Cerebellar nuclear complex (tissue), 1 donor: Measurements from ENCODE around the gene MRGPRD.

Source experiments
- DNase-seq, 2 experiments: peaks; one replicate each; lab custom pipeline; 2025; lab: John Stamatoyannopoulos, UW

Gene MRGPRD

DNA sequence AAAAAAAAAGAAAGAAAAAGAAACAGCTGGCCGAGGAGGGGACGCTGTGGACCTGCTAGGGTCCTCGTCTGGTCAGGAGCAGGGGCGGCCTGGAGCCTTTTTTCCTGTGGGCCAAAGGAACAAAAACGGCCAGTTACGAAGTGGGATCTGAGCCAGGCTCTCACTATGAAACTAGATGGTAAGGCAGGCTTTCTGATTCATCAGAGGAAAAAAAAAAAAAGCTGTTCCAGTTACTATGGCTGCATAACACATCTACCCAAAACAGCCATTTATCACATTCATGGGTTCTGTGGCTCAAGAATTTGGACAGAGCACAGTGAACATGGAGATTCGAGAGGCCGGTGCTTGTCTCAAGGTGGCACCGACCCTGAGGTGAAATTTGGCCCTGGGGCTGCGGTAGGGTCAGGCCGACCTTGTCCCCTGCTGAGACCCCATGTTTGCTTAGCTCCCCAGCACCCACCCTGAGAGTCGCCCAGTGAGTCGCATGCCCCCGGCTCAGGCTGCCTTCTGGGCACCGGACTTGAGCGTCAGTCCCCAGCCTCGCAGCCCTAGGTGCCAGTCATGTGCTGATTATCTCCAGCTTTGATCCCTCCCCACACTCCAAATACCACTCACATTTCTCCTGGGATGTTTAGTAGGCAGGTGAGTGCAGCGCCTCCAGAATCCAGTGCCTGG lies 34.2 kb downstream of the MRGPRD start:
- no peak for DNase-seq

DNA sequence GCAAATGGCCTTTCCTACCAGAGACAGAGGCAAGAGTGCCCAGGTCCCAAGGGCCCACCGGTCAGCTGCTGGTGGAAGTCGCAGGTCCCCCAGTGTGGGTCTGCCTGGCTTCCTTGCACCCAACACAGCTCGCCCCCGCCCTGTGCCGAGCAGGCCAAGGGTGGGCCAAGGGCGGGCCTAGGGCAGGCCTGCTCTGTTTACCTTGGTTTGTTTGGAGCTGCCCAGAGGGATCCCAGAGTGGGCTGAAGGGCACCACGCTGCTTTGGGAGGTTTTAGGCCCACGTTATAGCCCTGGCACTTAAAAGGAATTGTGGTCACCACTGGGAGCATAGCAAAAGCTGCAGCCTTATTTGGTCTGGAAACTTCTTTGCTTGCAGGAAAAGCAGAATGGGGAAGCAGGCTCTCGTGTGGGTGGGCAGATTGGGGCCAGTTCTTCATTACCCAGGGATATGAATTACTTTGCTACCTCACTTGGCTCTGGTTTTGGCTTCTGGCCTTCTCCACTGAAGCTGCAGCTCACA lies 38.0 kb downstream of the MRGPRD start:
- no peak for DNase-seq

DNA sequence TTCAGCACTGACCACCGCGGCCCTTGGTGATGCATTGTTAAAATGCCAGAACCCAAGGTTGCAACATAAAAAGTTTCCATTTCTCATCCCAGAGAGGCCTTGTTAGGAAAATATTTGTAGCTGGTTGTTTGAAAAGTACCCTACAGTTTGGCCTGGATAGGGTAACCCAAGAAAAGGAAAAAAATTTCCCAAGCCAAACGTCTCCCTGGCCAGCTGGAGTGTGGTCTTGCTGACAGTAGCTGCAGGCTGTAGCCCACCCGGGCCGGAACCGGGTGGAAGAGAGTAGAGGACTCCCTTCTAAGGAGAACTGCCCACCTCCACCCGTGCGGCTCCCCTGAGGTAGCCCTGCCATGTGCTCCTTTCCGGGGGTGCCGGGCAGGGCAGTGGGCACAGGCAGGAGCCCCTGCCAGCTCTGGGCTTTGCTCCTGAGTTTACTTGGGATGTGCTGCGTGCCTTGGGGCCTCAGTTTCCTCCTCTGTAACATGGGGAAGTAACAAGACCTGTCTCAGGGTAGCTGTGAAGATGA lies 38.6 kb downstream of the MRGPRD start:
- no peak for DNase-seq

DNA sequence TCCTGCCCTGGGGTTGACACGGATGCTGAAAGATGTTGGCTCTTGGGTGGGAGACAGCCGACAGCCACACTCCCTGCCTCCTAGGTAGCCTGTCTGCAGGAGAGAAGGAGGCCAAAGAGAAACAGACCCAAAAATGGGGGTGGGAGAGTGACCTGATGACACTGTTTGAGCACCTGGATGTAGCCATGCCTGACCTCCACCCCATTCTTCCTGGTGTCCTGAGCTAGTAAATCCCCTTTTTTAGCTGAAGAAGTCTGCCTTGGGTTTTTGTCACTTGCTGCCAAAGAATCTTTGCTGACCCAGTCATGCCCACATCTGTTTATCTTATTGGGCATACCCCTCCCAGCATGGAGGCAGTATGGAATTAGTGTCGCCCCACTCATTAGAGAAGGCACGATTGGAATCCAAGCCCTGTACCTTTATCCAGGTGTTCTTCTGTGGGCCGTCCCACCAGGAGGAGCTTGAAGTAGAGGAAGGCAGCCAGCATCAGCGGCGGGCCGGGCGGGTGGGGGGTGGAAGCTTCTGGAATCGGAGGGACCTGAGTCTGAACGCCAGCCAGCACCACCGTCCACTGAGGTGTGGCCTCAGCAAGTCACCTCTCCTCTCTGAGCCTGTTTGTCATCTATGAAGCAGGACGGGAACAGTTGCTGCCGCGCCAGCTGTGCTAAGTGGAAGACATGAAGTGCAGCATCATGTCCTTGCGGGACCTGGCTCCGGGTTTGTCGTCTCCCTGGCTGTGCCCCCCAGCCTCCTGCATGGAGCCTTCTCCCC lies 39.3 kb downstream of the MRGPRD start:
- DNase-seq = no peak

DNA sequence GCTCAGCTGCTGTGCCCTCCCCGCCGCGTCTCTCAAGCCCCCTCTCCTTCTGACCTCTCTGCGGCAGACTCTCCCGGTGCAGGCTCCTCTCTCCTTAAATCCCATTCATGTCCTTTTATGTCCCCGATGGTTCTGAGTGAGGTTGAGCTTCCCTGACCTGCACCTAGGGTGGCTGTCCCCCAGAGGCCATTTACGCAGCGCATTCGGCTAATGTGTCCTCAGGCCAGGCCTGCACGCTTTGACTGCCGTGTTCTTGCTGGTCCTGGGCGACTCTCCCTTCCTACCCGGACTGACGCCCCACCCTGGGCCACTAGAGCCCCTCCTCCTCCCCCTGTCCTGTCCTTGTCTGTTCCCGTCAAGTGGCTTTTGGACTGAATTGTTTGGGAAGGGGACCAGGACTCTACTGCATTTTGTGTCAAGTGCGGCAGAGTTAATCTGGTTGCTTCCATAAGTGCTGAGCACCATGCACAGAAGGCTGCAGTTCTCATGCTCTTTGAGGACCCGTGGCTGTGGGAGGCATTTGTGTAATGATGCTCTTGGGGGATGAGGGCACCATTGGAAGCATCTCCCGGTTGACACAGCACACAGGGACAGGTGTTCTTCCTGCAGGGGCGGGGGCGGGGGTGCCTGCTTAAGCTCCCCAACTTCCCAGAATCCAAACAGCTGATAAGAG lies 40.0 kb downstream of the MRGPRD start:
- DNase-seq = no peak

DNA sequence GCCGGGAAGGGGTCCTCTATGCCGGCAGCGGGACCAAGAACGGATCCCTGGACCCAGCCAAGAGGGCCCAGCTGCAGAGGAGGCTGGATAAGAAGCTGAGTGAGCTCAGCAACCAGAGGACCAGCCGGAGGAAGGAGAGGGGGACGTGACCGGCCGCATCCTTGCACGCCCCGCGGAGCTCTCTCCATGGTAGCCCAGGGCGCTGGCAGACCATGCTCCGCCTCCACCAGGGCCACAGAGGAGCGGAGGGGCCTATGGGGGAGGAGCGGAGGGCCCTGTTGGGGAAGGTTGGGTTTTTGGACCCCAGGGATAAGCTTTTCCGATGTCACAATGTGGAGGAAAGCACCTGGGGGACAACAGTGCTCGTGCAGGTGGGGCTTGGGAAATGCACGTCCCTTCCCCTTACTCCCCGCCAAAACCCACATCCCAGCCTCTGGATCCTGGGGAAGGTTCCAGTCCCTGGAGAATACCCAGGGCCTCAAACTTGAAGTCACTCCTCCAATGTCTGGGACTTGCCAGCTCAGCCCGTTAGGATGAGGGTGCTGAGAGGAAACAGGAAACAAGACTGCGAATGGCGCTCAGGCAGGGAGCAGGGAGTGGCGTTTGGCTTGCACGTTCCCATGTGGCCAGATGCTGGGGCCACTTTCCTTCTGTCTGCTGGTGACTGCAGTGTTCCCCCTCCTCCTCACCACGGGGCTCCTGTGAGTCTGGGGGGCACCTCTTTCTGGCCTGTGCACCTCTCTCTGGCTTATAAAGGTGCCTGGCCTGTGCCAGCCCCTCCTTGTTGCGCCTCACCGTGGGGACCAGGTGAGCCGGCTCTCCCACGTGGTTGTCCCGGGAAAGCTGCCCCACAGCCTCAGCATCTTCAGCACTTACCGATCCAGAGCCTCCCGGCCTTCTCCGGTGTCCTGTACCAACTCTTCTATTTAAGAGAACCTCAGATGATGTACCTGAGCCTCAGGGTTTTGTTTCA lies 40.9 kb downstream of the MRGPRD start:
- no peak for DNase-seq

DNA sequence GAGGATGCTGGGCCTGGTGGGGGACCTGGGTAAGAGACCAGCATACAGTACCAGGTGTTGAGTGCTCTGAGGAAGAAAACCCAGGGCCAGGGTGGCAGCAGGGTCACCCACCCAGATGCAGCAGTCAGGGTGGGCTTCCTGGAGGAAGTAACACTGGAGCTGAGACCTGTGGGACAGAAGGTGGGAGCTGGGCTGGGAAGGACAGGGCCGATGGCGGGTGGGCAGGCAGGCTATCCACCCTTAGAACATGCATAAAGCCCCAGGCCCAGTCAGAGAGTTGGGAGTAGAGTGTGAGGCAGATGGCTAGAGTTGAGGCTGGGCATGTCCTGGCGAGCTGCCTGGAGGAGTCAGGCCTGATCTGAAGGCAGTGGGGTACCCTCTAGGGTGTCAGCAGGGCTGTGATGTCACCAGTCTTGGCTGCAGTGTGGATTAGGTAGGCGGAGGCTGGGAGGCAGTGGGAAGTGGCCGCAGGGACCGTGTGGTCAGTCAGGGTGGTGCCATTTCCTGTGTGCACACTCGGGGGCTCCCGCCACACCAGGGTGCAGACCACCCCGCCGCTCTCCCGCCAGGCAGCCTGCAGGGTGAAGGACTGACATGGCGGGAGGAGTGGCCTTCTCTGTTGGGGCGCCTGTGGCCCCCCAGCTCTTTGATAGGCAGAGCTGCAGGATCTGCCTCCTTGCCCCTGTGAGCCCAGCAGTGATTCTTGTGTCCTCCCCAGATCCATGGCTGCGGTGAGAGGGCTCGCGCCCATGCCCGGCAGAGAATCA lies 41.8 kb downstream of the MRGPRD start:
- no peak for DNase-seq

DNA sequence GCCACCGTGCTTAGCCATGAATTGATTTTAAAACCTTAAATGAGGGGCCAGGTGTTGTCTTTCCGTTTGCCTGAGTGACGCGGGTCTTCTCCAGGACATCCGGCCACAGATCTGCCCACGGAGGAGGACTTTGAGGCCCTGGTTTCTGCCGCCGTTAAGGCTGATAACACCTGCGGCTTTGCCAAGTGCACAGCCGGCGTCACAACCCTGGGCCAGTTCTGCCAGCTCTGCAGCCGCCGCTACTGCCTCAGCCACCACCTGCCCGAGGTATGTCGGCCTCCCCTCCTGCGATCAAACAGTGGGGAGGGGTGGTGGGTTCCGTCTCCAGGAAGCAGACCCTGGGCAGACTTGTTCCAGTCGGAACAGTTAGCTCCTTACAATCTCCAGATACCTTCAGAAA lies 42.7 kb downstream of the MRGPRD start:
- peak in 1 of 2 experiments; percentile 40 for DNase-seq

DNA sequence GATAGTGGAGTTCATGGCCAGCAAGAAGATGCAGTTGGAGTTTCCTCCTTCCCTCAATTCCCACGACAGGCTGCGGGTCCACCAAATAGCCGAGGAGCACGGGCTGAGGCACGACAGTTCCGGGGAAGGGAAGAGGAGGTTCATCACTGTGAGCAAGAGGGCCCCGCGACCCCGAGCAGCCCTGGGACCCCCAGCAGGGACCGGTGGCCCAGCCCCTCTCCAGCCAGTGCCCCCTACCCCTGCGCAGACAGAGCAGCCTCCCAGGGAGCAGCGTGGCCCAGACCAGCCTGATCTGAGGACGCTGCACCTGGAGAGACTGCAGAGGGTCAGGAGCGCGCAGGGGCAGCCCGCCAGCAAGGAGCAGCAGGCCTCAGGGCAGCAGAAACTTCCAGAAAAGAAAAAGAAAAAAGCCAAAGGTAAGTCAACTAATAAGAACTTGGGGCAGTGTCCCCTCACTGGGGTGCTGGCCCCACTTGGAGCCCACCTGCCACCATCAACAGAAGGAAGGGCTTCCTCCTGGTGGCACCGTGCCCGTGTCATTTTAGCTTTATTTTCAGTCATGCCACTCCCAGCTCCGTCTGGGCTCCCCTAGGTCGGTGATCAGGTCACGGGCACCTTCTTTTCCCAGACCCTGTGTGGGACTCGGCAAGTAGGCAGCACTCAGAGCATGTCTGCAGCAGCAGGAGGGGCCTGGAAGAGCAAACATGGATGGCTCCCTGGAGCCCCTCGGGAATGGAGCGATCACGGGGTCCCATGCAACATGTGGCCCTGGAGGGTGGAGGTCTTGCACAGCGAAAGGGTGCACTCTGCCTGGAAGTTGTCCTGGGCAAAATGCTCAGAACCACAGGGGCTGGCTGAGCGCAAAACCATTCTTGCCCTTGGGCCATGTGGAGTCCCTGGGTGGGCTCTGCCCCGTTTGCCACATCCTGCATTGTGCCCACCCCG lies 43.8 kb downstream of the MRGPRD start:
- no peak for DNase-seq

DNA sequence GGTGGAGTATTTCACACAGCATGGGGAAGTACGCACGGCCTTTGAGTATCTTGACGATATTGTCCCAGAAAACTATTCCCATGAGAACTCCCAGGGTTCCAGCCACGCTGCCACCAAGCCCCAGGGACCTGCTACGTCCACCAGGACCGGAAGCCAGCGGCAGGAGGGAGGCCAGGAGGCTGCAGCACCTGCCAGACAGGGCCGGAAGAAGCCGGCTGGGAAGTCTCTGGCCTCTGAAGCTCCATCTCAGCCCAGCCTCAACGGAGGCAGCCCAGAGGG lies 44.5 kb downstream of the MRGPRD start:
- no peak for DNase-seq

DNA sequence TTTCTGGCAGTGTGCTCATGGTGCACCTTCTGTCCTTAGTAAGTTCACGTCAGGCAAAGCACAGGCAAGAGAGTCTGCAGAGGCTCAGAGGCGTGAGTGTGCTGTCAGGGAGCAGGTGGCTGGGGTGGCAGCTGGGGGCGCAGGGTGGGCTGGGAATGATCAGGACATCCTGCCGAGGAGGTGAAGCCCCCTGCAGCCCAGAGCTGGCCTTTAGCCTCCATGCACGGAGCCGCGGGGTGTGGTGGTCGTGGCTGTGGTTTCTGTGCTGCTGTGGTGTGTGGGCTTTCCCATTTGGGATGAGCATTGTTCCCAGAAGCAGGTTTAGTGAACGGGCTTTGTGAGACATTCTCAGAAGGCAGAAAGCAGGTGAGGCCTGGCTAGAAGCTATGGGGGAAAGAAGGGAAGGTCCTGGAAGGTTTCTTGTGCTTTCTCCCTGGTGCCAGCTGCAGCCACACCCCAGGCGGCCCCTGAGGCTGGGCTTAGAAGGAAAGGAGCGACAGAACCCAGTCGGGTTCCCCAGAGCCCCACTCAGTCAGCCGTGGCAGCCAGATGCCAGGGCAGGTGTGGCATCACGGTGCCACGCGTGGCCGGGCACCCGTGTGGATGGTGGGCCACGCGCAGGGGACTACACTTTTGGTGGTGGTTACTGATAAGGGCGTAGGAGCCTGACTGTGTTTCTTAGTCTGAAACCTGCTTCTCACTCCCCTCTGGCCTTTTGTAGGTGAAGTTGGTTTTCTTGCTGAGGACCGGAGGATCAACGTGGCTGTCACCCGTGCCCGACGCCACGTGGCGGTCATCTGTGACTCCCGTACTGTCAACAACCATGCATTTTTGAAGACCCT lies 45.0 kb downstream of the MRGPRD start:
- DNase-seq = no peak

DNA sequence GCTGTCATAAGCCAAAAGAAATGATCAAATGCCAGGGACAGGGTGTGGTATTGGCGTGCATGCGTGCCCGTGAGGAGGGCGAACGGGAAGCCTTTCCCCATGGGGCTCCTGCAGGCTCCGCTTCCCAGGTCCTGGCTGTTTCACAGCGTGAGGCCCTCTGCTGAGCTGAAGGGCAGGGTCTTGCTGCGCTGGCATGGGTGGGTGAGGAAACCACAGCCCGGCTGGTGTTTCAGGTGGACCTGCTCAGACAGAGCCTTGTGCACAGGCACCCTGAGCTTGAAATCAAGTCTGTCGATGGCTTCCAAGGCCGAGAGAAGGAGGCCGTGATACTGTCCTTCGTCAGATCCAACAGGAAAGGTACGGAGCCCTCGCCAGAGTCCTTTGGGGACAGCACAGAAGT lies 45.7 kb downstream of the MRGPRD start:
- DNase-seq = no peak

DNA sequence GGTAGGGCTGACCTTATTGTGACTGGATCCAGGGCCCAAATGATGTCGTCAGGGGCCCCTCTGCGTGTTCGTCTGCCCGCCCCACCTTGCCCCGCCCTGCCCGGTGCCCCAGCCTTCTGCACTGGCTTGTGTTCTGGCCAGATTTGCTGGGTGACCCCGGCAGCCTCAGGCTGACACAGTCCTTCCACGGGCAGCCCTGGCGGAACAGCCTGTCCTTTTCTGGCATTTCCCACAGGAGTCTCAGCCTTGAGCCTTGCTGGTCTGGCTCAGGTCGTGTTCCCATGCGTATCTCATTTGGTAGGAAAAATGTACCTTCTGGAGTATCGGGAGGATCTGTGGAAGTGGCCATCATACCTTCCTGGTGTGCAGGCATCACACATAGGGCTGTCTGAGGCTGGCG lies 46.1 kb downstream of the MRGPRD start:
- DNase-seq = no peak

DNA sequence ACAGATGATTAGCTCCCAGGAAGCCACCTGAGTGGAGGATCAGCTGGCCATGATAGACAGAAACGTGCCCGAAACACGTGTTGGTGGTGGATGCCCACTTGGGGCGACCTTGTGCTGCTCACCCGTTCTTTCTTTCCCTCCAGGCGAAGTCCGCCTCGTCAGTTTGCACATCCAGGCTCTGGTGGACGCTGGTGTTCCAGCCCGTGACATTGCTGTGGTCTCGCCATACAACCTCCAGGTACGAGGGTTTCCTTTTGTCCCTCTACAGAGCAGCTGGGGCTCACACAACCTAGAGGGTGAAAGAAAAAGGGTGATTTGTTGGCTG lies 46.5 kb downstream of the MRGPRD start:
- DNase-seq = no peak

DNA sequence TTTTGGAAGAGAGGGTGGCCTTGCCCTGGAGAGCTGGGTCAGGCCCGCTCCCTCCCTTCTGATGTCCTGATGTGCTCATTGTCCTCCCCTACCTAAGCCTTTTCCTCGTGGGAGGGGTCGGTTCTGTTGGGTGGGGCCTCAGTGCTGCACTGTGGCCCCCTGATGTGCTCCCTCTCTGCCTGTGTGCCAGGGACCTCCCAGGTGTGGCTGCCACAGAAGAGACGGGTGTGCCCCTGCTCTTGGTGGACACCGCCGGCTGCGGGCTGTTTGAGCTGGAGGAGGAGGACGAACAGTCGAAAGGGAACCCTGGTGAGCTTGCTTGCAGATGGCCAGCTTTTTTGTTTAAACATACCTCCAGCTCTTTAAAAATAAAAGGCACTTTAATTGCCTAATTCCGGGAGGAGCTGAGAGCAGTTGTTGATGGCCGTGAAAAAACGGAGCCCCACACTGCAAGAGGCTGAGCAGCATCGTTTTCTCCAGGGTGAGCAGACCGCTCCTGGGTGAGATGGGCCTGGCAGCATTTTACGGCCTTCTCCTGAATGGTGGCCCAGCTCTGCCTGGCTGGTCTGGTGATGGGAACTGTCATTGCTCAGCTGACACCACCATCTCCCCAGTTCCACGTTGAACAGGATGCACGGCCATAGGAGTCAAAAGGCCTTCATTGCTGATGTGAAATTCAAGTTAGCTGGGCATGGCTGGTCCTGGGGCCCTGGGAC lies 47.0 kb downstream of the MRGPRD start:
- no peak for DNase-seq

DNA sequence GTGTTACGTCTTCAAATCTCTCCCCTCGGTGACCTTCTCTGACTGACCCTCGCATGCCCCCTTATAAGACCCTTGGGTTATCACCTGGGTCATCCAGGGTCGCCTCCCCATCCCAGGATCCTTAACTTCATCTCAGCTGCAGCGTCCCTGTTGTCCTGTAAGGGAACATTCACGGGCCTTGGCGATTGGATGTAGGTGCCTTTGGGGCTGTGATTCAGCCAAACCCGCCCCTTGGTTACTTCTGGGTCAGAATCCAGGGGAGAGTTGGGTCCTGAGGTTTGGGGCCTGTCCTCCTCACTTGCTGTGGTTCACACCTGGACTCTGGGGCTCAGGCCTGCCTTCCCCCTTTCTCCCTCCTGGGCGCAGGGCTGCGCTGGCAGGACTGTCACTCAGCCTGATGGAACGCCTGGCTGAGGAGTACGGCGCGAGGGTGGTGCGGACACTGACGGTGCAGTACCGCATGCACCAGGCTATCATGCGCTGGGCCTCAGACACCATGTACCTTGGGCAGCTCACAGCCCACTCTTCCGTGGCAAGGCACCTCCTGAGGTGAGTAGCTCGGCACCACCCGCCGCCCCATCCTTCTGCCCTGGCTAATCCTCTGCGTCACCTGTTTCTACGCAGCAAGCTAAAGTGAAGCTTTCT lies 47.7 kb downstream of the MRGPRD start:
- no peak for DNase-seq

DNA sequence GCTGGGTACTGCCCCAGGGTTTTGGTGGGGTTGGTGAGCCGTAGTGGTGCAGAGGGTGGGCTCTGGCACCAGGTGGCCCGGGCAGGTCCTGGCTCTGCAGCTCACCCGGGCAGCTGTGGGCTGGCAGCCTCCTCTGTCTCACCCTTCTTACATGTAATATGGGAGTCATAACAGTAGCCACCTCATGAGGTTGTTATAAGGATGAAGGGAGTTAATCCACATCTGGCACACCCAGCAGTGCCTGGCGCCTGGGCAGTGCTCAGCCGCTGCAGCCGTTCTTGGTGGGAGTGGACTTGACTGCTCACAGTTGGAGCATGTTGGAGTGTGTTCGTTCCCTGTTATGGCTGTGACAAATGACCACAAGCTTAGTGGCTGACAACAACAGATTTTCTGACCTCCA lies 48.4 kb downstream of the MRGPRD start:
- DNase-seq = no peak

DNA sequence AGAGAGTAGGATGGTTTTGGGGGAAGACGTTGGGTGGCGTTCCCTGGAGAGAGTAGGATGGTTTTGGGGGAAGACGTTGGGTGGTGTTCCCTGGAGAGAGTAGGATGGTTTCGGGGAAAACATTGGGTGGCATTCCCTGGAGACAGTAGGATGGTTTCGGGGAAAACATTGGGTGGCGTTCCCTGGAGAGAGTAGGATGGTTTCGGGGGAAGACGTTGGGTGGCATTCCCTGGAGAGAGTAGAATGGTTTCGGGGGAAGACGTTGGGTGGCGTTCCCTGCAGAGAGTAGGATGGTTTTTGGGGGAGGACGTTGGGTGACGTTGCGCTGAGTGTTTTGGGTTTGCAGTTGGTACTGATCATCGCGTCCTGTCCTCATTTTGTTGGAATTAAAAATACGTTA lies 48.9 kb downstream of the MRGPRD start:
- no peak for DNase-seq
